Erythroblast (primary cell): ENCODE measurements around the gene CDC25B.

ENCODE experiments used
- GATA1 ChIP-seq: IDR thresholded peaks from 2 replicates; pipeline ENCODE4 v1.6.1; 2011; ENCODE audit warnings: low read depth, mild to moderate bottlenecking, control low read depth, low read length, moderate library complexity
- POLR2A ChIP-seq: IDR thresholded peaks from 2 replicates; pipeline ENCODE4 v1.6.1; 2011; ENCODE audit warnings: mild to moderate bottlenecking, low read length

DNA sequence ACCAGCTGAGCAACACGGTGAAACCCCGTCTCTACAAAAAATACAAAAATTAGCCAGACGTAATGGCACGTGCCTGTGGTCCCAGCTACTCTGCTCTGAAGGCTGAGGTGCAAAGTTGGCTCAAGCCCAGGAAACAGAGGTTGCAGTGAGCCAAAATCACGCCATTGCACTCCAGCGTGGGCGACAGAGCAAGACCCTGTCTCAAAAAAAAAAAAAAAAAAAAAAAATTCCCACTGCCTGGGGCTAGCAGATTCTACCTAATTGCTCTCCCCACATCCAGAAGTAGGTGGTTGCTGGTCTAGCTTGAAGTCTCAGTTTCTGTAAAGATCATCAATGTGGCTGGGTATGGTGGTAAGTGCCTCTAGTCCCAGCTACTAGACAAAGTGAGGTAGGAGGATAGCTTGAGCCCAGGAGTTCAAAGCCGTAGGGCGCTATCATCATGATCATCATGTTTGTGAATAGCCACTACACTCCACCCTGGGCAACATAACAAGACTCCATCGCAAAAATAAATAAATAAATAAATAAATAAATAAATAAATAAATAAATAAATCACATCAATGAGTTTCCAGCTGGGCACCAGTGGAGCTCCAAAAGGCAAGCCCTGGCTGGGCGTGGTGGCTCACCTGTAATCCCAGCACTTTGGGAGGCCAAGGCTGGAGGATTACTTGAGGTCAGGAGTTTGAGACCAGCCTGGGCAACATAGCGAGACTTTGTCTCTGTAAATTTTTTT, 17.9 kb downstream of the CDC25B start:
- TF ChIP-seq GATA1 (no peak), POLR2A (no peak)
